Skeletal muscle satellite cell (primary cell): ENCODE measurements around the gene FBRS. TPM values are rescaled to one million over a fixed set of nuclear protein-coding genes. Genes with fewer than 3 reads are reported as not detected.
A peak's percentile ranks its signal among the peaks of the same experiment; 100 is the strongest.

ENCODE experiments used
- H3K27me3 ChIP-seq: 2 replicates; pipeline ENCODE4 v1.7.0; 2013; ENCODE audit warnings: low read length; ENCODE audit not compliant: control insufficient read depth, insufficient read depth
- H3K36me3 ChIP-seq: 2 replicates; pipeline ENCODE4 v1.7.0; 2013; ENCODE audit warnings: mild to moderate bottlenecking, control low read depth, low read length; ENCODE audit not compliant: insufficient read depth
- H3K4me1 ChIP-seq: 2 replicates; pipeline ENCODE4 v1.7.0; 2013; ENCODE audit warnings: low read length; ENCODE audit not compliant: control insufficient read depth, insufficient read depth
- H3K4me2 ChIP-seq: 2 replicates; pipeline ENCODE4 v1.7.0; 2013; ENCODE audit warnings: mild to moderate bottlenecking, low read length
- H3K4me3 ChIP-seq: 2 replicates; pipeline ENCODE4 v1.7.0; 2013; ENCODE audit warnings: low read length
- H3K9ac ChIP-seq: 2 replicates; pipeline ENCODE4 v1.7.0; 2013; ENCODE audit warnings: mild to moderate bottlenecking, low read depth, low read length, moderate library complexity
- H3K9me3 ChIP-seq: replicated peaks from 2 replicates; pipeline ENCODE4 v1.7.0; 2013; ENCODE audit warnings: mild to moderate bottlenecking, control low read depth, low read length
- small RNA-seq: library from RNA; depleted of rRNA; stranded (forward); fragments of <200 nt; gene quantifications from one replicate; pipeline ENCODE3, GENCODE V24; 2012

The FBRS gene

GRCh38 chr16:30703971-30704370 is 45.7 kb downstream of the FBRS start:
- Histone ChIP-seq H3K4me1 (peaks cover 14% of the 10 kb centered on the region), H3K9me3 (no peaks in the 10 kb centered on the region), H3K4me3 (no peak overlapping the region), H3K27me3 (no peaks in the 10 kb centered on the region), H3K4me2 (no peak overlapping the region), H3K9ac (no peak overlapping the region), H3K36me3 (peaks cover 72% of the 10 kb centered on the region)

DNA sequence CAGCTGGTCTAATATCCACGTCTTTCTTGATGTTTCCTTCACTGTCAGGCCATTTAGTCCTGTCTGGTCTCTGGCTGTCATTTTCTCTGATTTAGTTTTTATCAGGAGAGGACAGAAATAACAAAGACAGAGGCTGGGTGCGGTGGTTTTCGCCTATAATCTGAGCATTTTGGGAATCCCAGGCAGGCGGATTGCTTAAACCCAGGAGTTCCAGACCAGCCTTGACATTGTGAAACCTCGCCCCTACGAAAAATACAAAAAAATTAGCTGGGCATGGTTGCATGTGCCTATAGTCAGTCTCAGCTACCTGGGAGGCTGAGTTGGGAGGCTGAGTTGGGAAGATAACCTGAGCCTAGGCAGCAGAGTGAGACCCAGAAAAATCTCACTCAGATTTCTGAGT is 47.8 kb downstream of the FBRS start:
- no peaks in the 10 kb centered on the region for H3K9me3 ChIP-seq
- H3K4me2 ChIP-seq: no peak overlapping the region
- no peaks in the 10 kb centered on the region for H3K4me1 ChIP-seq
- no peak overlapping the region for H3K4me3 ChIP-seq
- H3K36me3 ChIP-seq: peaks cover 82% of the 10 kb centered on the region
- no peak overlapping the region for H3K9ac ChIP-seq
- no peaks in the 10 kb centered on the region for H3K27me3 ChIP-seq

DNA sequence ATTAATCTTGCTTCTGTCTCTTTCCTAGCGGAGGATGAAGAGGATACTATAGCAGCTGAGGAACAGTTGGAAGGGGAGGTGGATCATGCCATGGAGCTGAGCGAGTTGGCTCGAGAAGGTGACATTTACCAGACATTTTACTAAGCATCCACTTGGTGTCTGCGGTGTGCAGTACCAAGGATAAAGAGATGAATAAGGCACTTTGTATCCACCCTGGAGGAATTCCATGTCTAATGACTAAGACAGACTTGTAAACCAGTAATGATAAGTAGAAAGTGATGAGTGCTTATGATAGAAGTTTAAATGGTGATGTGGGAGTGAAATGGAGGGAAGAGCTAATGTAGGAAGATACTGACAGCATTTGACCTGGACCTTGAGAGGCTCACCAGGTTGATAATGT is 52.7 kb downstream of the FBRS start:
- Histone ChIP-seq H3K27me3 (no peaks in the 10 kb centered on the region), H3K4me2 (no peak overlapping the region), H3K9me3 (no peaks in the 10 kb centered on the region), H3K4me1 (peaks cover 13% of the 10 kb centered on the region), H3K4me3 (no peak overlapping the region), H3K36me3 (peaks cover 92% of the 10 kb centered on the region), H3K9ac (no peak overlapping the region)

DNA sequence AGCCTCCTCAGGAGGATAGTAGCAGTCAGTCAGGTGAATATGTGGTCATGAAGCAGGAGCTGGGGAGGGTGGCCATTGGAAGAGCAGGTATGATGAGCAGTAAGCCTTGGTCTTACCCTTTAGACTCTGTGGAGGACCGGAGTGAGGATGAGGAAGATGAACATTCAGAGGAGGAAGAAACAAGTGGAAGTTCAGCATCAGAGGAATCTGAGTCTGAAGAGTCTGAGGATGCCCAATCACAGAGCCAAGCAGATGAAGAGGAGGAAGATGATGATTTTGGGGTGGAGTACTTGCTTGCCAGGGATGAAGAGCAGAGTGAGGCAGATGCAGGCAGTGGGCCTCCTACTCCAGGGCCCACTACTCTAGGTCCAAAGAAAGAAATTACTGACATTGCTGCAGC is 53.5 kb downstream of the FBRS start:
- peaks cover 92% of the 10 kb centered on the region for H3K36me3 ChIP-seq
- H3K9me3 ChIP-seq: no peaks in the 10 kb centered on the region

GRCh38 chr16:30715750-30716445 is 57.7 kb downstream of the FBRS start:
- Histone ChIP-seq H3K9ac (no peak overlapping the region), H3K4me3 (no peak overlapping the region), H3K36me3 (peaks cover 82% of the 10 kb centered on the region), H3K4me1 (peaks cover 13% of the 10 kb centered on the region), H3K27me3 (no peaks in the 10 kb centered on the region), H3K4me2 (no peak overlapping the region), H3K9me3 (no peaks in the 10 kb centered on the region)

More for the DNA sequence above, 53.5 kb downstream of the FBRS start:
- Histone ChIP-seq H3K4me3 (no peak overlapping the region), H3K4me1 (peaks cover 13% of the 10 kb centered on the region), H3K4me2 (no peak overlapping the region), H3K27me3 (no peaks in the 10 kb centered on the region), H3K9ac (no peak overlapping the region)

DNA sequence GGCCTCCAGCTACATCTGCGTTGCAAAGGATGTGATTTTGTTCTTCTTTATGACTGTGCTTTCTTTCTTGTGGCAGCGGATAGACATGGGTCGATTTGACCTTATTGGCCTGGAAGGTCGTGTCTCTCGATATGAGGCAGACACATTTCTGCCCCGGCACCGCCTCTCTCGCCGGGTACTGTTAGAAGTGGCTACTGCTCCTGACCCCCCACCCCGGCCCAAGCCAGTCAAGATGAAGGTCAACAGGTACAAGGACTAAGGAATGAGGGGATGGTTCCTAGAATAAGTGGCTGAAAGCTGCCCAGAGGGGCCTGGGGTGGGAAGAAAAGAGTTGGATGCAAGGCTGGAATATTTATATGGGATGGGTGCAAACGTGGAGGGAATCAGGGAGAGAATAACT is 61.9 kb downstream of the FBRS start:
- Histone ChIP-seq H3K27me3 (no peaks in the 10 kb centered on the region), H3K9ac (no peak overlapping the region), H3K36me3 (peaks cover 88% of the 10 kb centered on the region), H3K4me2 (no peak overlapping the region), H3K9me3 (no peaks in the 10 kb centered on the region), H3K4me1 (peaks cover 3% of the 10 kb centered on the region), H3K4me3 (no peak overlapping the region)

Small RNA genes lying within 50 kb of the gene (small RNA-seq; reads per million reads assigned to genes)
- not detected for gene AC093249.1
- not detected for gene RNU6-1043P
- not detected for gene RNU6-416P
- gene SNORA30: 614 reads per million, percentile 99 among the genes with 10 or more reads in this experiment
